ENCODE measurements around the gene KCNQ2. TPM values are rescaled to one million over a fixed set of nuclear protein-coding genes. Genes with fewer than 3 reads are reported as not detected.

Gene KCNQ2
- total RNA-seq, 1 donor, result 0.36 TPM

DNA sequence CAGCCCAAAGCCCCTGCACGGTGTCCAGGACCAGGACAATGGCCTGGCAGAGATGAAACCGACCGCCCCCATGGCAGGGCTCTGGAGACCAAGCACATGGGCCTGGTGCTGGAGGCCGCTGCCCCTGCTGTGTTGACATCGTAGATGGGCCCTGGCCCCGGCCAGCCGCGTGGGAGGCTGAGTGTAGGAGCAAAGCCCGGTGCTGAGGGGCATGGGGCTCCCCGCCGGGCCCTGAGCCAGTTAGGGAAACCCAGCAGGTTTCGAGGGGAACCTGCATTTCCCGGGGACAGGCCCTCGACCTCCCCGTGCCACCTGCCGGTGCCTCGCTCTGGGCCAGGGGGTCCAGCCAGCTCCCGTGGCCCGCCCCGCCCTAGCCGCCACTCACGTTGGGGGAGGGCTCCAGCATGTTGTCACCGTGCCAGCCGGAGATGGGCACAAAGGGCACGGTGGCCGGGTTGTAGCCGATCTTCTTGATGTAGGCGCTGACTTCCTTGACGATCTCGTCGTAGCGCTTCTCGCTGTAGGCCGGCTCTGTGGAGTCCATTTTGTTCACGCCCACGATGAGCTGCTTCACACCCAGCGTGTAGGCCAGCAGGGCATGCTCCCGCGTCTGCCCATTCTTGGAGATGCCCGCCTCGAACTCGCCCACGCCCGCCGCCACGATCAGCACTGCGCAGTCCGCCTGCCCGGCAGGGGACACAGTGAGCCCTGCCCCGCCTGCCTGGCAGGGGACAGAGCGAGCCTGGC is 22.1 kb upstream of the KCNQ2 start:
- no peak overlapping the region for H2AFZ ChIP-seq (ENCODE audit: low read length)
- H3K27me3 ChIP-seq (ENCODE audit: insufficient read depth, low read length), result peaks cover 20% of the 10 kb centered on the region
- no peak overlapping the region for H3K27ac ChIP-seq (ENCODE audit: low read depth, low read length)

GRCh38 chr20:63494084-63494419 is 21.6 kb upstream of the KCNQ2 start:
- no peak for DNase-seq (ENCODE audit: insufficient read length, low spot score, missing footprints)
- Histone ChIP-seq H3K27me3 (ENCODE audit: insufficient read depth, low read length) (peaks cover 20% of the 10 kb centered on the region), H3K4me2 (ENCODE audit: insufficient read depth, low read length) (no peak overlapping the region), H3K36me3 (ENCODE audit: insufficient read depth, low read length) (no peaks in the 10 kb centered on the region), H3K4me1 (ENCODE audit: insufficient read depth, low read length) (peaks cover 4% of the 10 kb centered on the region), H3K9me3 (ENCODE audit: low read depth, low read length) (no peaks in the 10 kb centered on the region), H3K27ac (ENCODE audit: low read depth, low read length) (no peak overlapping the region), H3K4me3 (ENCODE audit: insufficient read depth, low read length) (no peak overlapping the region), H3K79me2 (ENCODE audit: insufficient read depth, low read length) (no peaks in the 10 kb centered on the region), H4K20me1 (ENCODE audit: insufficient read depth, low read length) (no peaks in the 10 kb centered on the region), H2AFZ (ENCODE audit: low read length) (no peak overlapping the region)
- TF ChIP-seq, protein P1, sequence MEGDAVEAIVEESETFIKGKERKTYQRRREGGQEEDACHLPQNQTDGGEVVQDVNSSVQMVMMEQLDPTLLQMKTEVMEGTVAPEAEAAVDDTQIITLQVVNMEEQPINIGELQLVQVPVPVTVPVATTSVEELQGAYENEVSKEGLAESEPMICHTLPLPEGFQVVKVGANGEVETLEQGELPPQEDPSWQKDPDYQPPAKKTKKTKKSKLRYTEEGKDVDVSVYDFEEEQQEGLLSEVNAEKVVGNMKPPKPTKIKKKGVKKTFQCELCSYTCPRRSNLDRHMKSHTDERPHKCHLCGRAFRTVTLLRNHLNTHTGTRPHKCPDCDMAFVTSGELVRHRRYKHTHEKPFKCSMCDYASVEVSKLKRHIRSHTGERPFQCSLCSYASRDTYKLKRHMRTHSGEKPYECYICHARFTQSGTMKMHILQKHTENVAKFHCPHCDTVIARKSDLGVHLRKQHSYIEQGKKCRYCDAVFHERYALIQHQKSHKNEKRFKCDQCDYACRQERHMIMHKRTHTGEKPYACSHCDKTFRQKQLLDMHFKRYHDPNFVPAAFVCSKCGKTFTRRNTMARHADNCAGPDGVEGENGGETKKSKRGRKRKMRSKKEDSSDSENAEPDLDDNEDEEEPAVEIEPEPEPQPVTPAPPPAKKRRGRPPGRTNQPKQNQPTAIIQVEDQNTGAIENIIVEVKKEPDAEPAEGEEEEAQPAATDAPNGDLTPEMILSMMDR (IDR thresholded peaks at IDR 0.05; ENCODE audit: extremely low read depth, low read depth, low read length), result no peak

More for the DNA sequence above, 22.1 kb upstream of the KCNQ2 start:
- peaks cover 4% of the 10 kb centered on the region for H3K4me1 ChIP-seq (ENCODE audit: insufficient read depth, low read length)
- no peaks in the 10 kb centered on the region for H4K20me1 ChIP-seq (ENCODE audit: insufficient read depth, low read length)
- TF ChIP-seq, protein P1 (IDR thresholded peaks at IDR 0.05; ENCODE audit: extremely low read depth, low read depth, low read length), result no peak
- peak; percentile 71 for DNase-seq (ENCODE audit: insufficient read length, low spot score, missing footprints)
- H3K4me2 ChIP-seq (ENCODE audit: insufficient read depth, low read length), result no peak overlapping the region
- no peak overlapping the region for H3K4me3 ChIP-seq (ENCODE audit: insufficient read depth, low read length)
- no peaks in the 10 kb centered on the region for H3K36me3 ChIP-seq (ENCODE audit: insufficient read depth, low read length)
- no peaks in the 10 kb centered on the region for H3K9me3 ChIP-seq (ENCODE audit: low read depth, low read length)
- H3K79me2 ChIP-seq (ENCODE audit: insufficient read depth, low read length), result no peaks in the 10 kb centered on the region

DNA sequence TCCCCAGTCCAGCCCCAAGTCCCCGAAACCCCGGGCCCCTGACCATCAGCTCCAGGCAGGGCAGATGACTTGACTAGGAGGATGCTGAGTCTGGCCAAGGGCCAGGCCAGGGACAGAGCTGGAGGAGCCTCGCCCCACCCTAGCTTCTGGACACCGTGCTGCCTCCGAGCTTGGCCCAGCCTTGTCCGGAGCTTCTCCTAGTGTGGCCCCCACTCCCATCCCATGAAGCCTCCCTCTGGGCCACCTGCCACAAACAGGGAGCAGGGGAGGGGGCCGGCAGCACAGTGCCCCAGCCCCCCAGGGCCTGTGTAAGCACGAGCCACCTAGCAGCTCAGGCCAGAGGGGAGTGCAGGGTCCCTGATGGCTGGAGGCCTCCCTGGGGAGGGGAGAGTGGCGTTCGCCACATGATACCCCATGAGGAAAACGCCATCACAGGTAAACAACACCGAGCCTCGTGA is 21.1 kb upstream of the KCNQ2 start:
- Histone ChIP-seq H3K4me2 (ENCODE audit: insufficient read depth, low read length) (no peak overlapping the region), H4K20me1 (ENCODE audit: insufficient read depth, low read length) (no peaks in the 10 kb centered on the region), H3K79me2 (ENCODE audit: insufficient read depth, low read length) (no peaks in the 10 kb centered on the region), H3K36me3 (ENCODE audit: insufficient read depth, low read length) (no peaks in the 10 kb centered on the region), H2AFZ (ENCODE audit: low read length) (no peak overlapping the region), H3K4me1 (ENCODE audit: insufficient read depth, low read length) (peaks cover 4% of the 10 kb centered on the region), H3K9me3 (ENCODE audit: low read depth, low read length) (no peaks in the 10 kb centered on the region), H3K27ac (ENCODE audit: low read depth, low read length) (no peak overlapping the region), H3K27me3 (ENCODE audit: insufficient read depth, low read length) (peaks cover 24% of the 10 kb centered on the region), H3K4me3 (ENCODE audit: insufficient read depth, low read length) (no peak overlapping the region)
- TF ChIP-seq, protein P1 (IDR thresholded peaks at IDR 0.05; ENCODE audit: extremely low read depth, low read depth, low read length), result no peak
- peak; percentile 44 for DNase-seq (ENCODE audit: insufficient read length, low spot score, missing footprints)

GRCh38 chr20:63492982-63493381 is 20.5 kb upstream of the KCNQ2 start:
- Histone ChIP-seq H3K4me3 (ENCODE audit: insufficient read depth, low read length) (no peak overlapping the region), H3K36me3 (ENCODE audit: insufficient read depth, low read length) (no peaks in the 10 kb centered on the region), H3K4me1 (ENCODE audit: insufficient read depth, low read length) (peaks cover 4% of the 10 kb centered on the region), H2AFZ (ENCODE audit: low read length) (no peak overlapping the region), H3K4me2 (ENCODE audit: insufficient read depth, low read length) (no peak overlapping the region), H3K27me3 (ENCODE audit: insufficient read depth, low read length) (peaks cover 20% of the 10 kb centered on the region), H3K79me2 (ENCODE audit: insufficient read depth, low read length) (no peaks in the 10 kb centered on the region), H3K9me3 (ENCODE audit: low read depth, low read length) (no peaks in the 10 kb centered on the region), H3K27ac (ENCODE audit: low read depth, low read length) (no peak overlapping the region), H4K20me1 (ENCODE audit: insufficient read depth, low read length) (no peaks in the 10 kb centered on the region)
- peak; percentile 29 for DNase-seq (ENCODE audit: insufficient read length, low spot score, missing footprints)
- TF ChIP-seq, protein P1 (IDR thresholded peaks at IDR 0.05; ENCODE audit: extremely low read depth, low read depth, low read length), result no peak

Data from osteoblast (primary cell).